Smooth muscle cell of trachea (primary cell): ENCODE measurements around the gene NUP160. TPM values are rescaled to one million over a fixed set of nuclear protein-coding genes. Genes with fewer than 3 reads are reported as not detected.

Source experiments
- total RNA-seq: library from RNA; depleted of rRNA; stranded (reverse); fragments of >200 nt; gene quantifications from 2 replicates; pipeline ENCODE4 v1.2.1, GENCODE V29; 2014

NUP160 gene, protein sequence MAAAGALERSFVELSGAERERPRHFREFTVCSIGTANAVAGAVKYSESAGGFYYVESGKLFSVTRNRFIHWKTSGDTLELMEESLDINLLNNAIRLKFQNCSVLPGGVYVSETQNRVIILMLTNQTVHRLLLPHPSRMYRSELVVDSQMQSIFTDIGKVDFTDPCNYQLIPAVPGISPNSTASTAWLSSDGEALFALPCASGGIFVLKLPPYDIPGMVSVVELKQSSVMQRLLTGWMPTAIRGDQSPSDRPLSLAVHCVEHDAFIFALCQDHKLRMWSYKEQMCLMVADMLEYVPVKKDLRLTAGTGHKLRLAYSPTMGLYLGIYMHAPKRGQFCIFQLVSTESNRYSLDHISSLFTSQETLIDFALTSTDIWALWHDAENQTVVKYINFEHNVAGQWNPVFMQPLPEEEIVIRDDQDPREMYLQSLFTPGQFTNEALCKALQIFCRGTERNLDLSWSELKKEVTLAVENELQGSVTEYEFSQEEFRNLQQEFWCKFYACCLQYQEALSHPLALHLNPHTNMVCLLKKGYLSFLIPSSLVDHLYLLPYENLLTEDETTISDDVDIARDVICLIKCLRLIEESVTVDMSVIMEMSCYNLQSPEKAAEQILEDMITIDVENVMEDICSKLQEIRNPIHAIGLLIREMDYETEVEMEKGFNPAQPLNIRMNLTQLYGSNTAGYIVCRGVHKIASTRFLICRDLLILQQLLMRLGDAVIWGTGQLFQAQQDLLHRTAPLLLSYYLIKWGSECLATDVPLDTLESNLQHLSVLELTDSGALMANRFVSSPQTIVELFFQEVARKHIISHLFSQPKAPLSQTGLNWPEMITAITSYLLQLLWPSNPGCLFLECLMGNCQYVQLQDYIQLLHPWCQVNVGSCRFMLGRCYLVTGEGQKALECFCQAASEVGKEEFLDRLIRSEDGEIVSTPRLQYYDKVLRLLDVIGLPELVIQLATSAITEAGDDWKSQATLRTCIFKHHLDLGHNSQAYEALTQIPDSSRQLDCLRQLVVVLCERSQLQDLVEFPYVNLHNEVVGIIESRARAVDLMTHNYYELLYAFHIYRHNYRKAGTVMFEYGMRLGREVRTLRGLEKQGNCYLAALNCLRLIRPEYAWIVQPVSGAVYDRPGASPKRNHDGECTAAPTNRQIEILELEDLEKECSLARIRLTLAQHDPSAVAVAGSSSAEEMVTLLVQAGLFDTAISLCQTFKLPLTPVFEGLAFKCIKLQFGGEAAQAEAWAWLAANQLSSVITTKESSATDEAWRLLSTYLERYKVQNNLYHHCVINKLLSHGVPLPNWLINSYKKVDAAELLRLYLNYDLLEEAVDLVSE (N-terminal part only)
- 25.3 and 45.2 TPM in 2 replicates for total RNA-seq

GRCh38 chr11:47847892-47848699, at the start of gene NUP160:
Gene NUP160, minus strand, starts transcription at chr11:47848350. Its CDS starts 32 bp downstream, at chr11:47848318.

Other genes with a start within 250 kb of the NUP160 start
- 73.3 and 98.5 TPM in 2 replicates for gene MTCH2, start 205.8 kb downstream of the NUP160 start, total RNA-seq
- 1.0 and 2.8 TPM in 2 replicates for gene AGBL2, start 133.0 kb downstream of the NUP160 start, total RNA-seq
- gene FNBP4, start 81.0 kb downstream of the NUP160 start, total RNA-seq, result 62.0 and 86.0 TPM in 2 replicates
- gene PTPRJ, start 132.2 kb upstream of the NUP160 start, total RNA-seq, result 5.5 and 7.3 TPM in 2 replicates